GM18517 (cell line): ENCODE measurements around the gene C20orf173.

ENCODE experiments used
- ATAC-seq: cut with Tn5 transposase; IDR thresholded peaks from one replicate; pipeline ENCODE4 v1.9.1; 2021; ENCODE audit warnings: mild to moderate bottlenecking, moderate library complexity; ENCODE audit not compliant: unreplicated experiment

C20orf173 gene

GRCh38 chr20:35508493-35509218 is 20.8 kb downstream of the C20orf173 start:
- no peak for ATAC-seq

- ATAC-seq = no peak
Observed at GRCh38 chr20:35506872-35507638, 22.4 kb downstream of the C20orf173 start.

- no peak for ATAC-seq
Observed at GRCh38 chr20:35506179-35506578, 23.3 kb downstream of the C20orf173 start.

- ATAC-seq = no peak
Observed at GRCh38 chr20:35504751-35505150, 24.7 kb downstream of the C20orf173 start.

- no peak for ATAC-seq
Observed at GRCh38 chr20:35503841-35504561, 25.5 kb downstream of the C20orf173 start.

- ATAC-seq = no peak
Observed at GRCh38 chr20:35503281-35503680, 26.2 kb downstream of the C20orf173 start.

GRCh38 chr20:35502352-35502751 is 27.1 kb downstream of the C20orf173 start:
- ATAC-seq = no peak

- ATAC-seq = no peak
Observed at GRCh38 chr20:35499271-35499670, 30.2 kb downstream of the C20orf173 start.

- ATAC-seq = no peak
Observed at GRCh38 chr20:35497780-35498189, 31.7 kb downstream of the C20orf173 start.

GRCh38 chr20:35497320-35497719 is 32.1 kb downstream of the C20orf173 start:
- no peak for ATAC-seq

GRCh38 chr20:35496481-35496880 is 33.0 kb downstream of the C20orf173 start:
- ATAC-seq = no peak

GRCh38 chr20:35492352-35492751 is 37.1 kb downstream of the C20orf173 start:
- no peak for ATAC-seq

GRCh38 chr20:35491823-35492222 is 37.6 kb downstream of the C20orf173 start:
- no peak for ATAC-seq

GRCh38 chr20:35490736-35491181 is 38.7 kb downstream of the C20orf173 start:
- ATAC-seq = peak; percentile 94

- ATAC-seq = no peak
Observed at GRCh38 chr20:35489717-35490116, 39.7 kb downstream of the C20orf173 start.

- no peak for ATAC-seq
Observed at GRCh38 chr20:35487479-35487878, 42.0 kb downstream of the C20orf173 start.

- ATAC-seq = no peak
Observed at GRCh38 chr20:35479798-35480197, 49.7 kb downstream of the C20orf173 start.

- no peak for ATAC-seq
Observed at GRCh38 chr20:35478804-35479472, 50.5 kb downstream of the C20orf173 start.
